ENCODE measurements around the gene S100A7. TPM values are rescaled to one million over a fixed set of nuclear protein-coding genes. Genes with fewer than 3 reads are reported as not detected.

S100A7 gene
- total and polyA plus RNA-seq, 2 of the 8 experiments (the other 6 are each of a cell fraction or from before 2014, with no cell fraction given): not detected

DNA sequence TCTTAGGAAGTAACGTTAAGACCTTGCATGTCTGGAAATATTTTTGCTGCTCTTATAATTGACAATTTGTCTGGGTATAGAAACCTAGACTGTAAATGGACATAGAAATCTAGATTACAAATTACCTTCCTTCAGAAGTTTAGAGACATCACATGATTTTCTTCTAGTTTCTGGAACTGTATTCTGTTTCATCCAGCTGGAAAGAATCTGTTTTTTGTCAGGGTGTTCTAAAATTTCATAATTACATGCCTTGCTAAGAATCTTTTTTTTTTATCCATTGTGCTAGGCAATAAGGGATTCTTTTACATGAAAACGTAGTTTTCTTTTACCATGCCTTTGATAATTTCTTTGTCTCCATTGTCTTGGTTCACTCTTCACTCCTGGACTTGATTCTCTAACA, 20.7 kb upstream of the S100A7 start (continued):
- TF ChIP-seq, protein P1, sequence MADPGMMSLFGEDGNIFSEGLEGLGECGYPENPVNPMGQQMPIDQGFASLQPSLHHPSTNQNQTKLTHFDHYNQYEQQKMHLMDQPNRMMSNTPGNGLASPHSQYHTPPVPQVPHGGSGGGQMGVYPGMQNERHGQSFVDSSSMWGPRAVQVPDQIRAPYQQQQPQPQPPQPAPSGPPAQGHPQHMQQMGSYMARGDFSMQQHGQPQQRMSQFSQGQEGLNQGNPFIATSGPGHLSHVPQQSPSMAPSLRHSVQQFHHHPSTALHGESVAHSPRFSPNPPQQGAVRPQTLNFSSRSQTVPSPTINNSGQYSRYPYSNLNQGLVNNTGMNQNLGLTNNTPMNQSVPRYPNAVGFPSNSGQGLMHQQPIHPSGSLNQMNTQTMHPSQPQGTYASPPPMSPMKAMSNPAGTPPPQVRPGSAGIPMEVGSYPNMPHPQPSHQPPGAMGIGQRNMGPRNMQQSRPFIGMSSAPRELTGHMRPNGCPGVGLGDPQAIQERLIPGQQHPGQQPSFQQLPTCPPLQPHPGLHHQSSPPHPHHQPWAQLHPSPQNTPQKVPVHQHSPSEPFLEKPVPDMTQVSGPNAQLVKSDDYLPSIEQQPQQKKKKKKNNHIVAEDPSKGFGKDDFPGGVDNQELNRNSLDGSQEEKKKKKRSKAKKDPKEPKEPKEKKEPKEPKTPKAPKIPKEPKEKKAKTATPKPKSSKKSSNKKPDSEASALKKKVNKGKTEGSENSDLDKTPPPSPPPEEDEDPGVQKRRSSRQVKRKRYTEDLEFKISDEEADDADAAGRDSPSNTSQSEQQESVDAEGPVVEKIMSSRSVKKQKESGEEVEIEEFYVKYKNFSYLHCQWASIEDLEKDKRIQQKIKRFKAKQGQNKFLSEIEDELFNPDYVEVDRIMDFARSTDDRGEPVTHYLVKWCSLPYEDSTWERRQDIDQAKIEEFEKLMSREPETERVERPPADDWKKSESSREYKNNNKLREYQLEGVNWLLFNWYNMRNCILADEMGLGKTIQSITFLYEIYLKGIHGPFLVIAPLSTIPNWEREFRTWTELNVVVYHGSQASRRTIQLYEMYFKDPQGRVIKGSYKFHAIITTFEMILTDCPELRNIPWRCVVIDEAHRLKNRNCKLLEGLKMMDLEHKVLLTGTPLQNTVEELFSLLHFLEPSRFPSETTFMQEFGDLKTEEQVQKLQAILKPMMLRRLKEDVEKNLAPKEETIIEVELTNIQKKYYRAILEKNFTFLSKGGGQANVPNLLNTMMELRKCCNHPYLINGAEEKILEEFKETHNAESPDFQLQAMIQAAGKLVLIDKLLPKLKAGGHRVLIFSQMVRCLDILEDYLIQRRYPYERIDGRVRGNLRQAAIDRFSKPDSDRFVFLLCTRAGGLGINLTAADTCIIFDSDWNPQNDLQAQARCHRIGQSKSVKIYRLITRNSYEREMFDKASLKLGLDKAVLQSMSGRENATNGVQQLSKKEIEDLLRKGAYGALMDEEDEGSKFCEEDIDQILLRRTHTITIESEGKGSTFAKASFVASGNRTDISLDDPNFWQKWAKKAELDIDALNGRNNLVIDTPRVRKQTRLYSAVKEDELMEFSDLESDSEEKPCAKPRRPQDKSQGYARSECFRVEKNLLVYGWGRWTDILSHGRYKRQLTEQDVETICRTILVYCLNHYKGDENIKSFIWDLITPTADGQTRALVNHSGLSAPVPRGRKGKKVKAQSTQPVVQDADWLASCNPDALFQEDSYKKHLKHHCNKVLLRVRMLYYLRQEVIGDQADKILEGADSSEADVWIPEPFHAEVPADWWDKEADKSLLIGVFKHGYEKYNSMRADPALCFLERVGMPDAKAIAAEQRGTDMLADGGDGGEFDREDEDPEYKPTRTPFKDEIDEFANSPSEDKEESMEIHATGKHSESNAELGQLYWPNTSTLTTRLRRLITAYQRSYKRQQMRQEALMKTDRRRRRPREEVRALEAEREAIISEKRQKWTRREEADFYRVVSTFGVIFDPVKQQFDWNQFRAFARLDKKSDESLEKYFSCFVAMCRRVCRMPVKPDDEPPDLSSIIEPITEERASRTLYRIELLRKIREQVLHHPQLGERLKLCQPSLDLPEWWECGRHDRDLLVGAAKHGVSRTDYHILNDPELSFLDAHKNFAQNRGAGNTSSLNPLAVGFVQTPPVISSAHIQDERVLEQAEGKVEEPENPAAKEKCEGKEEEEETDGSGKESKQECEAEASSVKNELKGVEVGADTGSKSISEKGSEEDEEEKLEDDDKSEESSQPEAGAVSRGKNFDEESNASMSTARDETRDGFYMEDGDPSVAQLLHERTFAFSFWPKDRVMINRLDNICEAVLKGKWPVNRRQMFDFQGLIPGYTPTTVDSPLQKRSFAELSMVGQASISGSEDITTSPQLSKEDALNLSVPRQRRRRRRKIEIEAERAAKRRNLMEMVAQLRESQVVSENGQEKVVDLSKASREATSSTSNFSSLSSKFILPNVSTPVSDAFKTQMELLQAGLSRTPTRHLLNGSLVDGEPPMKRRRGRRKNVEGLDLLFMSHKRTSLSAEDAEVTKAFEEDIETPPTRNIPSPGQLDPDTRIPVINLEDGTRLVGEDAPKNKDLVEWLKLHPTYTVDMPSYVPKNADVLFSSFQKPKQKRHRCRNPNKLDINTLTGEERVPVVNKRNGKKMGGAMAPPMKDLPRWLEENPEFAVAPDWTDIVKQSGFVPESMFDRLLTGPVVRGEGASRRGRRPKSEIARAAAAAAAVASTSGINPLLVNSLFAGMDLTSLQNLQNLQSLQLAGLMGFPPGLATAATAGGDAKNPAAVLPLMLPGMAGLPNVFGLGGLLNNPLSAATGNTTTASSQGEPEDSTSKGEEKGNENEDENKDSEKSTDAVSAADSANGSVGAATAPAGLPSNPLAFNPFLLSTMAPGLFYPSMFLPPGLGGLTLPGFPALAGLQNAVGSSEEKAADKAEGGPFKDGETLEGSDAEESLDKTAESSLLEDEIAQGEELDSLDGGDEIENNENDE (IDR thresholded peaks at IDR 0.05; ENCODE audit: insufficient replicate concordance, low read length): no peak
- TF ChIP-seq, protein P2, sequence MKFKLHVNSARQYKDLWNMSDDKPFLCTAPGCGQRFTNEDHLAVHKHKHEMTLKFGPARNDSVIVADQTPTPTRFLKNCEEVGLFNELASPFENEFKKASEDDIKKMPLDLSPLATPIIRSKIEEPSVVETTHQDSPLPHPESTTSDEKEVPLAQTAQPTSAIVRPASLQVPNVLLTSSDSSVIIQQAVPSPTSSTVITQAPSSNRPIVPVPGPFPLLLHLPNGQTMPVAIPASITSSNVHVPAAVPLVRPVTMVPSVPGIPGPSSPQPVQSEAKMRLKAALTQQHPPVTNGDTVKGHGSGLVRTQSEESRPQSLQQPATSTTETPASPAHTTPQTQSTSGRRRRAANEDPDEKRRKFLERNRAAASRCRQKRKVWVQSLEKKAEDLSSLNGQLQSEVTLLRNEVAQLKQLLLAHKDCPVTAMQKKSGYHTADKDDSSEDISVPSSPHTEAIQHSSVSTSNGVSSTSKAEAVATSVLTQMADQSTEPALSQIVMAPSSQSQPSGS (IDR thresholded peaks at IDR 0.05; ENCODE audit: low read length): no peak

Data from H1 (cell line).